Astrocyte (in vitro differentiated cells and primary cell): ENCODE measurements around the gene NDUFV3.

Source experiments
- CTCF ChIP-seq: IDR thresholded peaks from 2 replicates; pipeline ENCODE4 v1.5.1; 2011; ENCODE audit warnings: low read depth, mild to moderate bottlenecking, inconsistent platforms, low read length, moderate library complexity; ENCODE audit not compliant: insufficient read depth
- EZH2 ChIP-seq: IDR thresholded peaks from 2 replicates; pipeline ENCODE4 v1.6.1; 2012; ENCODE audit warnings: mild to moderate bottlenecking, low read length, inconsistent platforms; ENCODE audit not compliant: insufficient read depth

- TF ChIP-seq CTCF (peak; percentile 71), EZH2 (no peak)
These were observed 30.7 kb downstream of the NDUFV3 start for GRCh38 chr21:42923553-42924432.
